ENCODE data around the gene EHMT1. TPM values are rescaled to one million over a fixed set of nuclear protein-coding genes. Genes with fewer than 3 reads are reported as not detected.

The EHMT1 gene
- total and polyA plus RNA-seq, 9 of the 15 experiments (the other 6 are each of a cell fraction or from before 2014, with no cell fraction given) = 2.2 to 76.0 (median 36.4) TPM

- no peak for TF ChIP-seq MGA (IDR thresholded peaks at IDR 0.05)
- no peak for TF ChIP-seq KDM4B (IDR thresholded peaks at IDR 0.05; ENCODE audit: borderline replicate concordance in 2 of 2, low read depth in 1 of 2)
- TF ChIP-seq NFXL1 (CRISPR knock-in tag; IDR thresholded peaks at IDR 0.05) = no peak
- no peak for TF ChIP-seq ZNF121 (CRISPR knock-in tag; conservative IDR thresholded peaks at IDR 0.05)
These were observed 214.2 kb downstream of the EHMT1 start (continued) for GRCh38 chr9:137832830-137833590.
